Pancreas (tissue), 10 donors: ENCODE data around the gene CSN3. TPM values are rescaled to one million over a fixed set of nuclear protein-coding genes. Genes with fewer than 3 reads are reported as not detected.

Experiments used
- ATAC-seq, 4 donors: fragments of 200-7000 bp; cut with Tn5 transposase; one replicate each; pipeline versions ENCODE4 v1.8.0 to v1.9.1; 2020; ENCODE audit warnings: mild to moderate bottlenecking in 4 of 4, moderate library complexity in 4 of 4
- DNase-seq, 6 donors: peaks; one replicate each; pipeline ENCODE4 v3.0.0-alpha.2; 2020
- FAIRE-seq: peaks from 2 replicates; lab custom pipeline; 2012; peaks lifted over from hg19 to GRCh38; lab: Jason Lieb, UNC
- H3K27ac ChIP-seq, 4 donors: fragments of 200-600 bp; sonication (generic); 1 replicate in 3 of 4; 2 replicates in 1 of 4; pipeline versions ENCODE4 v1.5.0 to v1.8.0; 2020
- H3K27me3 ChIP-seq, 4 donors: fragments of 200-600 bp; one replicate each; pipeline ENCODE4 v1.8.0; 2021
- H3K36me3 ChIP-seq, 3 donors: fragments of 200-600 bp; sonication (generic) in 1 of 3; one replicate each; pipeline versions ENCODE4 v1.5.0 to v1.8.0; 2020 to 2021
- H3K4me1 ChIP-seq, 3 donors: fragments of 200-600 bp; one replicate each; pipeline ENCODE4 v1.8.0; 2021
- H3K4me3 ChIP-seq, 4 donors: fragments of 200-600 bp; sonication (generic) in 2 of 4; one replicate each; pipeline versions ENCODE4 v1.5.0 to v1.8.0; 2020 to 2021
- H3K9me3 ChIP-seq, 4 donors: fragments of 200-600 bp; one replicate each; pipeline ENCODE4 v1.8.0; 2021
- CTCF ChIP-seq, 4 donors: fragments of 200-600 bp; sonication (generic) in 3 of 4; IDR thresholded peaks; one replicate each; pipeline versions ENCODE4 v1.5.0 to v1.8.0; 2021; ENCODE audit warnings: antibody characterized with exemption in 4 of 4
- WGBS, 2 donors: extraction: QIAGEN DNeasy Blood & Tissue Kit; methylation state at CpG; one replicate each; pipeline ENCODE4 v1.1.7; 2013; 5-methylcytosine and 5-hydroxymethylcytosine counted together
- intact Hi-C, 3 donors: fragments of 100-400 bp; cut with DNase I; formaldehyde crosslinking; loops; one replicate each; pipeline versions ENCODE4 v1.11.1 to v1.14.2; 2022
- polyA plus RNA-seq, 2 donors: library from polyadenylated mRNA; stranded (reverse); fragments of 200-250 nt; gene quantifications; one replicate each; pipeline ENCODE4 v1.2.3, GENCODE V29; 2013
- total RNA-seq, 6 donors: library from RNA; stranded (reverse); fragmentation: NEBNext Ultra II Directional in 4 of 6; extraction: Animal tissue kit (Norgen Biotek cat#: 25700) in 4 of 6; gene quantifications; one replicate each; pipeline versions ENCODE4 v1.2.1 to v1.2.4, GENCODE V29; 2021 to 2023
- donor health status: healthy with polysubstance abuse.
- donor health status: DM: no; HTN: no; CAD: no; lungs with moderate emphysema.
- donor health status: DM: no; HTN: no; CAD: no.
- donor health status: control.
- donor health status: control.
- donor health status: Bipolar disorder and iron deficiency.
- donor health status: DM: yes; HTN: yes; CAD: no.
- donor health status: DM: no; HTN: no; CAD: no.
- donor health status: DM: no; HTN: no; CAD: no.
- donor health status: DM: yes; HTN: yes; CAD: no.

Gene CSN3
- total and polyA plus RNA-seq, 8 donors, result not detected

GRCh38 chr4:70251250-70251944, 9.0 kb downstream of the CSN3 start:
- FAIRE-seq (no peak), ATAC-seq (no peak), DNase-seq (no peak)
- Histone ChIP-seq H3K9me3 (no peaks in the 10 kb centered on the region), H3K27ac (no peak overlapping the region), H3K4me1 (no peaks in the 10 kb centered on the region), H3K4me3 (no peak overlapping the region), H3K27me3 (no peaks in the 10 kb centered on the region), H3K36me3 (no peaks in the 10 kb centered on the region)
- no peak for TF ChIP-seq CTCF (IDR thresholded peaks at IDR 0.05)
- 18 to 33% methylated on average over 3 of the region's 3 CpGs for WGBS, 2 donors
- intact Hi-C loops, result no loop called here

GRCh38 chr4:70251945-70252277, 9.5 kb downstream of the CSN3 start:
- FAIRE-seq (no peak), DNase-seq (no peak), ATAC-seq (no peak)
- H3K9me3 ChIP-seq, result no peaks in the 10 kb centered on the region
- no peaks in the 10 kb centered on the region for H3K4me1 ChIP-seq
- no peak overlapping the region for H3K4me3 ChIP-seq
- intact Hi-C loops, result no loop called here
- no peak for TF ChIP-seq CTCF (IDR thresholded peaks at IDR 0.05)
- 26 to 29% methylated on average over 1 of the region's 1 CpG for WGBS, 2 donors
- no peak overlapping the region for H3K27ac ChIP-seq
- no peaks in the 10 kb centered on the region for H3K36me3 ChIP-seq
- H3K27me3 ChIP-seq, result no peaks in the 10 kb centered on the region

- Histone ChIP-seq H3K9me3 (no peaks in the 10 kb centered on the region), H3K27ac (no peak overlapping the region), H3K36me3 (no peaks in the 10 kb centered on the region), H3K4me3 (no peak overlapping the region), H3K27me3 (no peaks in the 10 kb centered on the region), H3K4me1 (no peaks in the 10 kb centered on the region)
- no peak for TF ChIP-seq CTCF (IDR thresholded peaks at IDR 0.05)
- FAIRE-seq (no peak), DNase-seq (no peak), ATAC-seq (peak in 1 of 4 donors; percentile 51)
- intact Hi-C loops, result no loop called here
- WGBS, 2 donors, result 5 to 8% methylated on average over 1 of the region's 1 CpG
These were observed 27.3 kb downstream of the CSN3 start for GRCh38 chr4:70269674-70270073.

GRCh38 chr4:70277121-70277520, 34.7 kb downstream of the CSN3 start:
- WGBS, 2 donors, result 93 to 96% methylated on average over 2 of the region's 2 CpGs
- no peak overlapping the region for H3K27ac ChIP-seq
- no peaks in the 10 kb centered on the region for H3K9me3 ChIP-seq
- no peak for FAIRE-seq
- intact Hi-C loops, result no loop called here
- no peak for TF ChIP-seq CTCF (IDR thresholded peaks at IDR 0.05)
- H3K4me1 ChIP-seq, result no peaks in the 10 kb centered on the region
- H3K27me3 ChIP-seq, result no peaks in the 10 kb centered on the region
- H3K36me3 ChIP-seq, result no peaks in the 10 kb centered on the region
- no peak for ATAC-seq
- no peak for DNase-seq
- no peak overlapping the region for H3K4me3 ChIP-seq

- ATAC-seq (no peak), FAIRE-seq (no peak), DNase-seq (no peak)
- TF ChIP-seq CTCF (IDR thresholded peaks at IDR 0.05), result no peak
- Histone ChIP-seq H3K27me3 (no peaks in the 10 kb centered on the region), H3K4me3 (no peak overlapping the region), H3K27ac (no peak overlapping the region), H3K4me1 (no peaks in the 10 kb centered on the region), H3K36me3 (no peaks in the 10 kb centered on the region), H3K9me3 (no peaks in the 10 kb centered on the region)
- intact Hi-C loops, result no loop called here
- WGBS, 2 donors, result 21 to 32% methylated on average over 1 of the region's 1 CpG
These were observed 38.2 kb downstream of the CSN3 start for GRCh38 chr4:70280567-70280966.
